Activated T-helper 17 cell treated with anti-CD3 and anti-CD28 coated beads, Interleukin-2, amount 50 U/mL, for 72 hours (primary cell): ENCODE measurements around the gene CLIC4. TPM values are rescaled to one million over a fixed set of nuclear protein-coding genes. Genes with fewer than 3 reads are reported as not detected.
"Not testable (repeated sequence)": the region's sequence is repeated elsewhere in the genome, so short reads cannot be mapped to it uniquely, and the experiment has no call there.

Experiments used
- ATAC-seq: fragments of 150-1000 bp; cut with Tn5 transposase; replicated peaks from 2 replicates; pipeline ENCODE4 v1.10.0; 2021; ENCODE audit warnings: mild to moderate bottlenecking, moderate library complexity
- H3K27ac Mint-ChIP-seq: one replicate; pipeline ENCODE4 v1.8.0; 2022; ENCODE audit warnings: mixed read lengths
- H3K27me3 Mint-ChIP-seq: one replicate; pipeline ENCODE4 v1.8.0; 2022; ENCODE audit warnings: mixed read lengths
- H3K36me3 Mint-ChIP-seq: one replicate; pipeline ENCODE4 v1.8.0; 2022; ENCODE audit warnings: low read depth, mild to moderate bottlenecking, mixed read lengths
- H3K4me1 Mint-ChIP-seq: one replicate; pipeline ENCODE4 v1.8.0; 2022; ENCODE audit warnings: mixed read lengths
- H3K4me3 Mint-ChIP-seq: one replicate; pipeline ENCODE4 v1.8.0; 2022; ENCODE audit warnings: mild to moderate bottlenecking, mixed read lengths
- H3K9me3 Mint-ChIP-seq: one replicate; pipeline ENCODE4 v1.8.0; 2022; ENCODE audit warnings: mixed read lengths
- total RNA-seq, 2 donors: library from RNA; stranded (reverse); gene quantifications; one replicate each; pipeline ENCODE4 v1.2.3, GENCODE V29; 2022

Gene CLIC4
- total RNA-seq, 2 donors from 2014 or later, result 8.9 to 13.8 TPM

DNA sequence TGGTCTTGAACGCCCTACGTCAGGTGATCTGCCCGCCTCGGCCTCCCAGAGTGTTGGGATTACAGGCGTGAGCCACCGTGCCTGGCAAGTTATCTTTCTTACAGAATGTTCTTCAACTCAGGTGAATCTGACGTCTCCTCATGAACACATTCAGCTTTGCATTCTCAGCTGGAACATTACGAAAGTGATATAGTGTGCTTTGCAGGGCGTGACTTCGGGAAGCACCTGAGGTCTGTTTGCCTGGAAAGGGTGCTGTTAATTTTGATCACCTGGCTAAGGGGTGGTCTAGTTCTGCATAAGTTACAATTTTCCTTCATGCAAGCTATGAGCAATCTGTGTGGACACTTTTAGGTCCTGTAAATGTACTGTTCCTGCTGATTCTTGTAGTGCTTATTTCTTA is 16.3 kb upstream of the CLIC4 start:
- no peak for ATAC-seq
- Mint-ChIP-seq H3K9me3 (no peaks in the 10 kb centered on the region), H3K27ac (no peak overlapping the region), H3K4me1 (peaks cover 4% of the 10 kb centered on the region), H3K36me3 (no peaks in the 10 kb centered on the region), H3K27me3 (no peaks in the 10 kb centered on the region), H3K4me3 (no peak overlapping the region)

DNA sequence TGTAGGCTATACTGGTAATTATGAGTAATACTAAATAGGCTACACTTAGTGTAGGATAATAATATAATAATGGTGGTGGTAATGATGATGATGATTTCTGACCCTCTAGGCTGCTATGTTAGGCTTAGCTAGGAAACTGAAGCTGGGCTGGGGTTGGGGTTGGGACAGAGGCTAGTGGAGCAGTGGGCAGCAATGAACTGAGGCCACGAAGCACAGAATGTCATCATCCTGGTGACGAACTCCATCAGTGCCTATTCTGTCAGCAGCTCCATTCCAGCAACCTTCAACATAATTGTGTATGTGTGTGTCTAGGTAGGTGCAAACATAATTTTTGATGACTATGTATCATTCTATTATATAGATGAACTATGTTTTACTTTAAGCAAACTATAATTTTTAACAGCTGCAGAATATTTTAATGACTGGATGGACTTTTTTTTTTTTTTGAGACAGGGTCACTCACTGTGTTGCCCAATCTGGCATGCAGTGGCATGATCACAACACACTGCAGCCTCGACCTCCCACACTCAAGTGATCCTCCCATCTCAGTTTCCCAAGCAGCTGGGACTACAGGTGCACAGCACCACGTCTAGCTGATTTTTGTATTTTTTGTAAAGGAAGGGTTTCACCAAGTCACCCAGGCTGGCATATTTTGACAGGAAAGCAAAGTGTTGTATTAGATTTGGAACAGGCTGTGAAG is 12.9 kb upstream of the CLIC4 start:
- Mint-ChIP-seq H3K27me3 (no peaks in the 10 kb centered on the region), H3K36me3 (no peaks in the 10 kb centered on the region), H3K4me3 (no peak overlapping the region), H3K4me1 (peaks cover 3% of the 10 kb centered on the region), H3K9me3 (no peaks in the 10 kb centered on the region), H3K27ac (no peak overlapping the region)
- no peak for ATAC-seq

DNA sequence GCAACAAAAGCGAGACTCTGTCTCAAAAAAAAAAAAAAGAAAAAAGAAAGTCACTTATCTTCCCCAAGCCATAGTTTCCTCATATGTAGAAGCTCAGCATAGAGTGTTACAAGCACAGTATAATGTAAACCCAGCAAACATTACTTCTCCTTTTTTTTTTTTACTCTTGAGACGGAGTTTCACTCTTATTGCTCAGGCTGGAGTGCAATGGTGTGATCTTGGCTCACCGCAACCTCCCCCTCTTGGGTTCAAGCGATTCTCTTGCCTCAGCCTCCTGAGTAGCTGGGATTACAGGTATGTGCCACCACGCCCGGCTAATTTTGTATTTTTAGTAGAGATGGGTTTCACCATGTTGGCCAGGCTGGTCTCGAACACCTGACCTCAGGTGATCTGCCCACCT is 11.9 kb upstream of the CLIC4 start:
- not testable (repeated sequence) for H3K4me1 Mint-ChIP-seq, H3K27me3 Mint-ChIP-seq

DNA sequence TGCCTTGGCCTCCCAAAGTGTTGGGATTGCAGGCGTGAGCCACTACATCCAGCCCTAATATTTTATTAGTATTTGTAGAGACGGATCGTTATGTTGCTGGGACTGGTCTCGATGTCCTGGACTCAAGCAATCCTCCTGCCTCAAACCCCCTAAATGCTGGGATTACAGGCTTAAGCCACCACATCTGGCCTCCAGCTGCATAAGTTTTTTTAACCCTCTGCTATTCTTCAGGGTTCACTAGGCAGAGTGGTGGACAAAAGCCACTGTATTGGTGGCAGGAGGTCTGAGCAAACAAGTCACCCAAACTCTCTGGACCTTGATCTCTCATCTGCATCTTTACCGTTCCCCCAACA is 10.1 kb upstream of the CLIC4 start:
- Mint-ChIP-seq H3K27ac (no peak overlapping the region), H3K4me3 (no peak overlapping the region), H3K27me3 (no peaks in the 10 kb centered on the region), H3K36me3 (no peaks in the 10 kb centered on the region), H3K4me1 (no peaks in the 10 kb centered on the region), H3K9me3 (no peaks in the 10 kb centered on the region)
- no peak for ATAC-seq

More for the DNA sequence above, 11.9 kb upstream of the CLIC4 start:
- not testable (repeated sequence) for ATAC-seq, H3K9me3 Mint-ChIP-seq, H3K36me3 Mint-ChIP-seq, H3K4me3 Mint-ChIP-seq, H3K27ac Mint-ChIP-seq

DNA sequence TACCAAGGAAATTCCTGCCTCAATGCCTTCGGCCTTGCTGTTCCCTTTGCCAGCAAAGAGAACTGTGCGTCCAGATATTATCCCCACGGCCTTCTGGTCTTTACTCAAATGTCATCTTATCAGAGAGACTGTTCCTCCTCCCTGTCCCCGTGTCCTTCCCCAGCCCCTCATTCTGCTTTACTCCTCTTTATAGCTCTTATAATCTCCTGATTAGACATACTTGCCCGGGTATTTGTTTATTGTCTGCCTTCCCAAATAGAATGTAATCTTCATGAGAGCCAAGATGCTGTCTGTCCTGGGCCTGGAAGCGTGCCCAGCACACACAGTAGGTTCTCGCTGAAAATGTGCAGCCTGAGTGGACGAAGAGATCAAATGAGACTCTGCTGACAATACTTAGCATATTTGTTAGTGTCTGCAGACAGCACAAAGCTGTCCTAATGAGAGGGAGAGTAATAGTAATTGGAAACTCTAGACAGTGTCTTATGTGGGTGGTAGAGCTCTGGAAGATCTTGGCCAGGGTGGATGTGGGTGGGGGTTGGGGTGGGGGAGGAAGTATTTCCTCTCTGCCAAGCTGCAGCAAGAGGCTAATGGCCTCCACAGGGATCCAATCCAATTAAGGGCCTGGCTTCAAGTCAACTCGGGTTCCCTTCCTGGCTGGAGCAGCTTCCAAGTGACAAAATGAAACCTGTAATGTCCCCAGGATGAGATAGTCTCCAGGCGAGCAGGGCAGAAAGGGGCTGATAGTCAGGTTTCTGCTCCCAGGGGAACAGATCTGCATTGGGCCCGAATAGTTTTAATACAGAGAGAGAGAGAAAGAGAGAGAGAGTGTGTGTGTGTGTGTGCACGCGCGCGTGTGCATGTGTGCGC is 9.5 kb upstream of the CLIC4 start:
- H3K4me1 Mint-ChIP-seq, result no peaks in the 10 kb centered on the region
- H3K27ac Mint-ChIP-seq, result no peak overlapping the region
- no peaks in the 10 kb centered on the region for H3K9me3 Mint-ChIP-seq
- no peaks in the 10 kb centered on the region for H3K27me3 Mint-ChIP-seq
- ATAC-seq, result no peak
- H3K4me3 Mint-ChIP-seq, result no peak overlapping the region
- H3K36me3 Mint-ChIP-seq, result no peaks in the 10 kb centered on the region

DNA sequence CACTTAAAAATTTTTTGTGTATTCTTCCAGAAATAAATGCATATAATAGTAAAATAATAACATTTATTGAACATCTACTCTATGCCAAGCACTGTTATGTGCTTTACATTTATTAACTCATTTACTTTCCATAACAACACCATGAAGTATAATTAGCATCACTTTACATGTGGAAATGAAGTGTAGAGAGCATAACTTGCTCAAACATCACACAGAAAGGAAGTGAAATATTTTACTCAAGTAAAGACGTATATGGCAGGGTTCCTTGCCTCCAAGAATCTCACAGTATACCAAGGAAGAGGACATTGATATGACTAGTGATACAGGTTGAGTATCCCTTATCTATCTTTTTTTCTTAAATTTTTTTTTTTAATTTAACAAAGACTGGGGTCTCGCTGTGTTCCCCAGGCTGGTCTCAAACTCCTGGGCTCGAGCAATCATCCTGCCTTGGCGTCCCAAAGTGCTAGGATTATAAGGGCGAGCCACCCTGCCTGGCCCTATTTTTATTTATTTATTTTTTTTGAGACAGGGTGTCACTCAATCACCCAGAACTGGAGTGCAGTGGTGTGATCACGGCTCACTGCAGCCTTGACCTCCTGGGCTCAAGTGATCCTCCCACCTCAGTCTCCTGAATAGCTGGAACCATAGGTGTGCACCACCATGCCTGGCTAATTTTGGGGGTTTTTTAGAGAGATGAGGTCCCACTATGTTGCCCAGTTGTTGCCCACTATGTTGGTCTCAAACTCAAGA is 7.7 kb upstream of the CLIC4 start:
- peaks cover 4% of the 10 kb centered on the region for H3K27me3 Mint-ChIP-seq
- ATAC-seq, result no peak
- H3K36me3 Mint-ChIP-seq, result no peaks in the 10 kb centered on the region
- H3K9me3 Mint-ChIP-seq, result no peaks in the 10 kb centered on the region
- no peak overlapping the region for H3K4me3 Mint-ChIP-seq
- H3K27ac Mint-ChIP-seq, result no peak overlapping the region
- peaks cover 7% of the 10 kb centered on the region for H3K4me1 Mint-ChIP-seq

DNA sequence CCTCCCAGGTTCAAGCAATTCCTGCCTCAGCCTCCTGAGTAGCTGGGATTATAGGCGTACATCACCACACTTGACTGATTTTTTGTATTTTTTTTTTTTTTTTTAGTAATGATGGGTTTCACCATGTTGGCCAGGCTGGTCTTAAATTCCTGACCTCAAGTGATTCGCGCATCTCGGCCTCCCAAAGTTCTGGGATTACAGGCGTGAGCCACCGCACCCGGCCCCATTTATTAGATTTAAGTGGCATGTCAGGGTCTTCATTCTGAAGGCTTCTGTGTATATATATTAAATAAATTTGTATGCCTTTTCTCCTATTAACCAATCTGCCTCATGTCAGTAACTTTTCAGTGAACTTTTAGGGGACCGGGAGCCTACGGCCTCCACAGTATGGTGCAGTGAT is 6.0 kb upstream of the CLIC4 start:
- H3K4me3 Mint-ChIP-seq, result no peak overlapping the region
- no peak overlapping the region for H3K27ac Mint-ChIP-seq
- H3K9me3 Mint-ChIP-seq, result no peaks in the 10 kb centered on the region
- H3K27me3 Mint-ChIP-seq, result peaks cover 4% of the 10 kb centered on the region
- ATAC-seq, result no peak
- peaks cover 16% of the 10 kb centered on the region for H3K4me1 Mint-ChIP-seq
- no peaks in the 10 kb centered on the region for H3K36me3 Mint-ChIP-seq

DNA sequence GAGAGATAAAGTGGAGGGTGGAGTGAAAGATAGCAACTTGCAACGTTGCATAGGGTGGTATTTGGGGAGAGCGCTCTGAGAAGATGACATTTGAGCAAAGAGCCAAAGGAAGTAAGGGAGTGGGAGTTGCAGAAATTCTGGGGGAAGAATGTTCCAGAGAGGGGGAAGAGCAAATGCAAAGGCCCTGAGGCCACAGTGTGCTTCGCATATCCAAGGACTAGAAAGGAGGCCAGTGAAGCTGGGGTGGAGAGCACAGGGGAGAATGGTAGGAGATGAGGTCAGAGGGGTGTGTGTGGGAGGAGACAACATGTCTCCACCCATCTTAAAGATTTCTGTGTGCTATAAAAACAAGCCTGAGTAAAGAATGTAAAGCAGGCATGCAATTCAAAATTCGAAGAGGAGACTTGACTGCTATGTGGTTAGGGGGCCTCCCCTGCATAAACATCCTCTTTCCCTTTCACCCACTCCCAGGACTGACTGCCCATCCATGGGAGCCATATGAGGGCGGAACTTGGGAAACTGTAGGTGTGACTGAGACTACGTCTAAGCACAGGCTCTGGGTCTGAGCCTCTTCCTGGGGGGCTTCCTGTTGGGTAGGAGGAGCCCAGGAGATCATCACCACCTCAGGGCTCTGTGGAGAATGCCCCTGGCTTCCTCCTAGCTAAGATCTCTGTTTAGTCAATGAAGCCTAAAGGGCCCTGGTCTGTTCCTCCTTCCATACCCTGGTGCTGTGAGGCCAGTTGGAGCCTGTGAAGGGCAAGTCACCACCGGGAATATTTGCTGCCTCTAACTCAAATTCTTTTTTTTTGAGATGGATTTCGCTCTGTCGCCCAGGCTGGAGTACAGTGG is 2.9 kb upstream of the CLIC4 start:
- Mint-ChIP-seq H3K4me1 (peaks cover 16% of the 10 kb centered on the region), H3K27ac (peak overlapping the region; percentile 3), H3K4me3 (no peak overlapping the region), H3K36me3 (no peaks in the 10 kb centered on the region), H3K27me3 (peaks cover 4% of the 10 kb centered on the region), H3K9me3 (no peaks in the 10 kb centered on the region)
- ATAC-seq, result no peak

DNA sequence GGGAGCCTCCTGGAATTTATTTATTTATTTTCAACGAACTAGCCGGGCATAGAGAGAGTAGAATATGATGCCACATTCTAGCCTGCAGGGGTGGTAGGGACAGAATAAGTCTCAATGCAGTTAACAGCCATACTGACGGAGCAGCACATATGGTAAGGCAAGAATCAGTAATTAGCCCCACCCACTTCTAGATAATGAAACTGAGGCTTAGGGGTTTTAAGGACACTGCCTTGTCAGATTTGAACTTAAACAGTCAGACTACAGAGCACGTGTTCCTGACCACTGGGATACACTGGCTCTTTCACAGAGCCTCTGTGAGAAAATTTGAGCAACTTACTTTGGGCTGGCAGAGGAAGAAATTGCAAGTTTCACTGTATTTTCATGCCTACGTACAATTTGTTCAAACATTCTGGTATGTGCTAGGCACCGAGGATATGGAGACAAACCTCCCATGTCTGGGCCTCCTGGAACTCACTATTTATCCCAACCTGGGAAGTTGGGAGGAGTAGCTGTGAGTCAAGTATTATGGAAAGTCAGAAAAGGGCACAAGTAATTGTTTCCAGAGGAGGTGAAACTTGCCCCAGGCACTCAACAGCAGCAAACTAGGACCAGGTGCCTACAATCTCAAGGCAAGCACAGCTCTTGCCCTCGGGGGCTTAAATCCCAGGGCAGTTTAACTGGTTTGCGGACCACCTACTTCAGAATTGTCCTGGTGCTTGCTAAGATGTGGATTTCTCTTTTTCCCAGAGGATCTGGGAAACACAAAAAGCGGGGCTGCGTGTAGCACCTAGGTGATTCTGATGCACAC is 1.6 kb upstream of the CLIC4 start:
- H3K27ac Mint-ChIP-seq, result peak overlapping the region; percentile 69
- peaks cover 23% of the 10 kb centered on the region for H3K4me1 Mint-ChIP-seq
- no peaks in the 10 kb centered on the region for H3K9me3 Mint-ChIP-seq
- H3K36me3 Mint-ChIP-seq, result no peaks in the 10 kb centered on the region
- H3K27me3 Mint-ChIP-seq, result peaks cover 4% of the 10 kb centered on the region
- H3K4me3 Mint-ChIP-seq, result peak overlapping the region; percentile 66
- ATAC-seq, result no peak

DNA sequence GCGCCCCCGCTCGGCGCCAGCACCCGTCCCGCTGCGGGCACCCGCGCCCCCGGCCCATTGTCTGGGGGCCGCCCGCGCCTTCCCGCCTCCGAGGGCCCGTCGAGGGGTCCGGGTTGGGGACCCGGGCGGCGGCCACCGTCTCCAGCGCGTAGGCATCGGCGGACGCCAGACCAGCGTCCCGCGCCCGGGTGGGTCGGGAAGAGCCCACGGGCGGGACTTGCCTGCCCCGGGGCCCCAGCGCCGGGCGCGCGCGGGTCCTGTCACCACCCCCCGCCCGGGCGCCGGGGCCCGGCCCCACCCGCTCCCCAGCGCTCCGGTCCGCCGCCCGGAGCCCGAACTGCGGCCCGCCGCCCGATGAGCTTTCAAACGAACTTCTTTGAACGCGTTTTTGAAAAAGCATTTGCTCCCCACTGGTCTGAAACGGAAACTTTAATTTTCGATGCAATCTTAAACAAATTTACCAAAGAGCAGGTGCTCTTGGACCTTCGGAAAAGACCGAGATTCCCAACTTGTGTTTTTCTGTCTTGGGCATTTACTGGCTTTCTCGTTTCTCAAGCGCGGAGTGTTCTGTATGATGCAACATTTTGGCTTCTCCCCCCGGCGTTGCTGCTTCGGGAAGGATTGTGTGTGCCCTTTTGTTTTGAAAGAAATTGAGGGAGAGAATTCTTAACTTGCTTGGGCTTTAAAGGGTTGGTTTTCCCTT is 615 bp downstream of the CLIC4 start:
- ATAC-seq, result no peak
- peaks cover 24% of the 10 kb centered on the region for H3K4me1 Mint-ChIP-seq
- H3K36me3 Mint-ChIP-seq, result no peaks in the 10 kb centered on the region
- no peaks in the 10 kb centered on the region for H3K9me3 Mint-ChIP-seq
- peak overlapping the region; percentile 85 for H3K4me3 Mint-ChIP-seq
- H3K27me3 Mint-ChIP-seq, result peaks cover 4% of the 10 kb centered on the region
- H3K27ac Mint-ChIP-seq, result peak overlapping the region; percentile 48

DNA sequence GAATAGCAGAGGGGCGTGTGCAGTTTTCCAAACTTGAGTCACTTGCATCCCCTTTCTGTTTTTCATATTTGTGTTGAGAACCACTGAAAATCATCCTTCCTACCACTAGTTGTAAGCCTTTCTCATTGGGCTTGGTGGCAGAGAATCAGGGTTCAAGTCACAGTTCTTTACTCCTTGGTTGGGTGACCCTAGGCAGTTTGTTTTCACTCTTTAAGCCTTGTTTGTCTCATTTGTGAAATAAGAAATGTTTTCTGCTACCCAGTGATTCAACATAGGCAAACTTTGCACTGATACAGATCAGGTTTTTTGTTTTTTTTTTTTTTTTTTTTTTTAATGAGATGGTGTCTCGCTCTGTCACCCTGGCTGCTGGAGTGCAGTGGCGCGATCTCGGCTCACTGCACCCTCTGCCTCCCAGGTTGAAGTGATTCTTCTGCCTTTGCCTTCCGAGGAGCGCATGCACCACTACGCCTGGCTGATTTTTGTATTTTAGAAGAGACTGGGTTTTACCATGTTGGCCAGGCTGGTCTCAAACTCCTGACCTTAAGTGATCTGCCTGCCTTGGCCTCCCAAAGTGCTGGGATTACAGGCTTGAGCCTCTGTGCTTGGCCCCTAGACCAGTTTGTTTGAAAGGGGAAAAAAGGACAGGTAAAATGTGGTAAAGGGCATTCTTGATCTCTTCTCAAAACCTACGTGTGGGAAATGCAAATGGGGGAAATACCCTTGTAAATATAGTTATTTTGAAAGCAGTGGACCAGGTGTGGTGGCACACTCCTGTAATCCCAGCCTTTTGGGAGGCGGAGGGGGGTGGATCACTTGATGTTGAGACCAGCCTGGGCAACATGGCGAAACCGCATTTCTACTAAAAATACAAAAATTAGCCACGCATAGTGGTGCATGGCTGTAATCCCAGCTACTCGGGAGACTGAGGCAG is 3.2 kb downstream of the CLIC4 start:
- Mint-ChIP-seq H3K4me1 (peaks cover 15% of the 10 kb centered on the region), H3K9me3 (no peaks in the 10 kb centered on the region), H3K27ac (peak overlapping the region; percentile 25), H3K27me3 (no peaks in the 10 kb centered on the region), H3K36me3 (no peaks in the 10 kb centered on the region), H3K4me3 (peak overlapping the region; percentile 39)
- no peak for ATAC-seq

DNA sequence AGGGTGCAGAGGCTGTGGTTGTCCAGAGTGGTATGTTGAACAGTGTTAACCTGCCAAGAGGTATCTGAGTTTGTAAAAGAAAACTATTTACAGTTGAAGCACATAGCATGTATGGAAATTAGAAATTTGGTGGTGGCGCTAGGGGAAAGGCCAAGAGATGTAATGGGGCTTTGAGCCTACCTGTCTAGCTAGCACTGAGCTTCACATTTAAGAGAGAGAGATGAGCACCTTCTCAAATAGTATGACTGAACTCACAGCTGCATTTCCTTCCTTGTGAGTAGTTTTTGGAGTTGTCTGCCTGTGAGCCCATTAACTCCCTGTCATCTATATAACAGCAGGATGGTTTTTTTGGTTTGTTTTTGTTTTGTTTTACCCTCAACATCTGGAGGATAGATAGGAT is 4.0 kb downstream of the CLIC4 start:
- H3K9me3 Mint-ChIP-seq, result no peaks in the 10 kb centered on the region
- no peak for ATAC-seq
- peaks cover 2% of the 10 kb centered on the region for H3K27me3 Mint-ChIP-seq
- H3K4me1 Mint-ChIP-seq, result peaks cover 8% of the 10 kb centered on the region
- no peaks in the 10 kb centered on the region for H3K36me3 Mint-ChIP-seq
- no peak overlapping the region for H3K4me3 Mint-ChIP-seq
- no peak overlapping the region for H3K27ac Mint-ChIP-seq
